ACC112 (cell line): Measurements from ENCODE around the gene PIK3CG.
"Not testable (repeated sequence)": the region's sequence is repeated elsewhere in the genome, so short reads cannot be mapped to it uniquely, and the experiment has no call there.

Experiments used
- H2AFZ ChIP-seq: fragments of 200-600 bp; sonication (generic); one replicate; pipeline ENCODE4 v1.6.0; 2017; ENCODE audit warnings: antibody characterized with exemption, low read length; ENCODE audit not compliant: unreplicated experiment
- H3K27ac ChIP-seq: fragments of 200-600 bp; sonication (generic); 2 replicates; pipeline ENCODE4 v1.5.1; 2014; ENCODE audit warnings: low read depth, mild to moderate bottlenecking, antibody characterized with exemption, low read length, moderate library complexity
- H3K27me3 ChIP-seq: fragments of 200-600 bp; sonication (generic); 2 replicates; pipeline ENCODE4 v1.6.1; 2014; ENCODE audit warnings: mild to moderate bottlenecking, antibody characterized with exemption, low read length, moderate library complexity, mixed read lengths; ENCODE audit not compliant: insufficient read depth
- H3K36me3 ChIP-seq: fragments of 200-600 bp; sonication (generic); 2 replicates; pipeline ENCODE4 v1.6.1; 2016; ENCODE audit warnings: mild to moderate bottlenecking, antibody characterized with exemption, low read length, moderate library complexity, mixed read lengths; ENCODE audit not compliant: insufficient read depth
- H3K4me1 ChIP-seq: fragments of 200-600 bp; sonication (generic); one replicate; pipeline ENCODE4 v1.6.1; 2016; ENCODE audit warnings: low read length, mixed read lengths; ENCODE audit not compliant: insufficient read depth, unreplicated experiment, control insufficient read depth
- H3K4me3 ChIP-seq: fragments of 200-600 bp; sonication (generic); 2 replicates; pipeline ENCODE4 v1.5.1; 2014; ENCODE audit warnings: mild to moderate bottlenecking, low read depth, low read length
- H3K79me2 ChIP-seq: fragments of 200-600 bp; sonication (generic); one replicate; pipeline ENCODE4 v1.6.0; 2016; ENCODE audit warnings: low read length; ENCODE audit not compliant: control insufficient read depth, unreplicated experiment, insufficient read depth

PIK3CG gene

DNA sequence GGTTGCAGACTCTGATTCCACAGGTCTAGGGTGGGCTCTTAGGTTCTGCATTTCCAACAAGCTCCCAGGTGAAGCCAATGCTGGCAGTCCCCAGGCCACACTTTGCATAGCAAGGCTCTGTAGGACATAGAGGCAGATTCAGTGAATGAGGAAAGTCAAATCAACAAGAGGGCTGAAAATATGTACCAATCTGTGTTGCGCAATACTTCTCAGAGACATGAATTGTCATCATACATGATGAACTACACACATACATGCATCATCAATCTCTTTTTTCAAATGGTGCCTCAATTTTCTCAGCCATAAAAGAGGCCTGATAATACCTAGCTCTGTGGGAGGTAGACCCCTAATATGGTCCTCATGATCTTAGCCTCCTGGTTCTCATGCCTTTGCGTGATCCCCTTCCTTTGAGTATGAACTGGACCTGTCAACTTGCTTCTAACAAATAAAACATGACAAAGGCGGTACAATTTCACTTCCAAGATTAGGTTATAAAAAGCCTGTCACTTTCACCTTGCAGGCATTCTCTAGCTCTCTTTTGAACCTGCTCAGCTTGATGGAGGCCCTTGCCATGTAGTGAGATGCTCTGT, 49.0 kb downstream of the PIK3CG start:
- H3K36me3 ChIP-seq = no peaks in the 10 kb centered on the region

DNA sequence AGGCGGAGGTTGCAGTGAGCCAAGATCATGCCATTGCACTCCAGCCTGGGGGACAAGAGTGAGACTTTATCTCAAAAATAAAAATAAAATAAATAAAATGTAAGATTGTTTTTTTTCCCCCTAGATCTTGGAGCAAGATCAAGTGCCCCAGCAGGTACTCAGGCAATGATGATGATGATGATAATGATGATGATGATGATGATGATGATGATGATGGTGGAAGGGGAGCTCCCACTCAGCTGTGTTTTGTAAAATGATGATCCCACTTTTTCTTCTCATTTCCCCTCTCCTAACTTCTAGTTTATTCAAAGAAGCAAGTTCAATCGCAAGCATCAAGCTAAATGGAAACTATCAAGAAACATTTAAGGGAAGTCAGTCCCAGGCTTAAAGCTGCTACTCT, 50.3 kb downstream of the PIK3CG start:
- H3K36me3 ChIP-seq = no peaks in the 10 kb centered on the region
- no peak overlapping the region for H3K27ac ChIP-seq
- no peak overlapping the region for H3K4me3 ChIP-seq
- no peaks in the 10 kb centered on the region for H3K79me2 ChIP-seq
- H2AFZ ChIP-seq = no peak overlapping the region
- peaks cover 55% of the 10 kb centered on the region for H3K27me3 ChIP-seq
- H3K4me1 ChIP-seq = no peaks in the 10 kb centered on the region

More for the DNA sequence above, 49.0 kb downstream of the PIK3CG start:
- H3K4me3 ChIP-seq = no peak overlapping the region
- peaks cover 67% of the 10 kb centered on the region for H3K27me3 ChIP-seq
- H3K79me2 ChIP-seq = no peaks in the 10 kb centered on the region
- no peak overlapping the region for H3K27ac ChIP-seq
- H2AFZ ChIP-seq = no peak overlapping the region
- H3K4me1 ChIP-seq = no peaks in the 10 kb centered on the region

GRCh38 chr7:106915873-106916272, 50.8 kb downstream of the PIK3CG start:
- Histone ChIP-seq H2AFZ (no peak overlapping the region), H3K27ac (no peak overlapping the region), H3K27me3 (peaks cover 51% of the 10 kb centered on the region), H3K36me3 (no peaks in the 10 kb centered on the region), H3K4me1 (no peaks in the 10 kb centered on the region), H3K4me3 (no peak overlapping the region), H3K79me2 (no peaks in the 10 kb centered on the region)

- no peaks in the 10 kb centered on the region for H3K4me1 ChIP-seq
- H3K27ac ChIP-seq = no peak overlapping the region
- no peaks in the 10 kb centered on the region for H3K36me3 ChIP-seq
- no peaks in the 10 kb centered on the region for H3K79me2 ChIP-seq
- peaks cover 43% of the 10 kb centered on the region for H3K27me3 ChIP-seq
- no peak overlapping the region for H3K4me3 ChIP-seq
- H2AFZ ChIP-seq = no peak overlapping the region
Observed at GRCh38 chr7:106916679-106917078, 51.6 kb downstream of the PIK3CG start.

GRCh38 chr7:106918991-106919390, 53.9 kb downstream of the PIK3CG start:
- peaks cover 20% of the 10 kb centered on the region for H3K27me3 ChIP-seq

DNA sequence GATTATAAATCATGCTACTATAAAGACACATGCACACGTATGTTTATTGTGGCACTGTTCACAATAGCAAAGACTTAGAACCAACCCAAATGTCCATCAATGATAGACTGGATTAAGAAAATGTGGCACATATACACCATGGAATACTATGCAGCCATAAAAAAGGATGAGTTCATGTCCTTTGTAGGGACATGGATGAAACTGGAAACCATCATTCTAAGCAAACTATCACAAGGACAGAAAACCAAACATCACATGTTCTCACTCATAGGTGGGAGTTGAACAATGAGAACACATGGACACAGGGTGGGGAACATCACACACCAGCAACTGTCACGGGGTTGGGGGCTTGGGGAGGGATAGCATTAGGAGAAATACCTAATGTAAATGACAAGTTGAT, 59.4 kb downstream of the PIK3CG start:
- not testable (repeated sequence) for H3K4me1 ChIP-seq, H3K4me3 ChIP-seq, H3K27ac ChIP-seq, H3K36me3 ChIP-seq, H2AFZ ChIP-seq, H3K79me2 ChIP-seq
- peaks cover 17% of the 10 kb centered on the region for H3K27me3 ChIP-seq

More at GRCh38 chr7:106918991-106919390, 53.9 kb downstream of the PIK3CG start:
- no peaks in the 10 kb centered on the region for H3K79me2 ChIP-seq
- H3K36me3 ChIP-seq = no peaks in the 10 kb centered on the region
- no peak overlapping the region for H3K4me3 ChIP-seq
- H2AFZ ChIP-seq = no peak overlapping the region
- H3K4me1 ChIP-seq = no peaks in the 10 kb centered on the region
- no peak overlapping the region for H3K27ac ChIP-seq

DNA sequence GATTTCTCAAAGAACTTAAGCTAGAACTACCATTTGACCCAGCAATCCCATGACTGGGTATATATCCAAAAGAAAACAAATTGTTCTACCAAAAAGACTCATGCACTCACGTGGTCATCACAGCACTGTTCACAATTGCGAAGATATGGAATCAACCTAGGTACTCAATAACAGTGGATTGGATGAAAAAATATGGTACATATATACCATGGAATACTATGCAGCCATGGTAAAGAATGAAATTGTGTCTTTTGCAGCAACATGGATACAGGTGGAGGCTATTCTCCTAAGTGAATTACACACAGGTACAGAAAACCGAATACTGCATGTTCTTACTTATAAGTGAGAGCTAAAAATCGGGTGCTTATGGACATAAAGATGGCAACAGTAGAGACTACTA, 61.8 kb downstream of the PIK3CG start:
- Histone ChIP-seq H3K4me1 (no peaks in the 10 kb centered on the region), H2AFZ (no peak overlapping the region), H3K4me3 (no peak overlapping the region), H3K79me2 (no peaks in the 10 kb centered on the region), H3K27ac (no peak overlapping the region), H3K36me3 (no peaks in the 10 kb centered on the region), H3K27me3 (peaks cover 17% of the 10 kb centered on the region)

GRCh38 chr7:106927536-106927935, 62.5 kb downstream of the PIK3CG start:
- Histone ChIP-seq H3K4me3 (no peak overlapping the region), H3K4me1 (no peaks in the 10 kb centered on the region), H3K27me3 (peaks cover 17% of the 10 kb centered on the region), H3K27ac (no peak overlapping the region), H3K36me3 (no peaks in the 10 kb centered on the region), H3K79me2 (no peaks in the 10 kb centered on the region), H2AFZ (no peak overlapping the region)

GRCh38 chr7:106929616-106930015, 64.5 kb downstream of the PIK3CG start:
- peaks cover 17% of the 10 kb centered on the region for H3K27me3 ChIP-seq
- not testable (repeated sequence) for H3K36me3 ChIP-seq, H3K79me2 ChIP-seq, H2AFZ ChIP-seq, H3K27ac ChIP-seq, H3K4me3 ChIP-seq, H3K4me1 ChIP-seq

DNA sequence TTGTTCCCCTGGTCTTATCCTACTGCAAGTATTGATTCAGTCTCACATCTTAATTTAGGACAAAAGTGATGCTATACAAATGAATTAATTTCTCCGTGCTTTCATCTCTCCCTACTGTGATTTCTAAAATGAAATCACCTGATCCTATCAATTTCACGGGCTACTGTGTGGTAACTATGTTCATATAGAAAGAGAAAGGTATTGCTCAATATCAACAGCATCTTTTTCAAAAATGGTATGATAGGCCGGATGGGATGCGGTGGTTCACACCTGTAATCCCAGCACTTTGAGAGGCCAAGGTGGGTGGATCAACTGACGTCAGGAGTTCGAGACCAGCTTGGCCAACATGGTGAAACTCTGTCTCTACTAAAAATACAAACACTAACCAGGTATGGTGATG, 71.2 kb downstream of the PIK3CG start:
- H3K4me1 ChIP-seq = no peaks in the 10 kb centered on the region
- H3K36me3 ChIP-seq = no peaks in the 10 kb centered on the region
- no peak overlapping the region for H2AFZ ChIP-seq
- no peak overlapping the region for H3K4me3 ChIP-seq
- H3K79me2 ChIP-seq = no peaks in the 10 kb centered on the region
- no peak overlapping the region for H3K27ac ChIP-seq
- H3K27me3 ChIP-seq = no peaks in the 10 kb centered on the region

- not testable (repeated sequence) for H3K27ac ChIP-seq, H3K4me3 ChIP-seq, H3K36me3 ChIP-seq, H3K27me3 ChIP-seq, H2AFZ ChIP-seq, H3K4me1 ChIP-seq, H3K79me2 ChIP-seq
Observed at GRCh38 chr7:106938122-106938521, 73.0 kb downstream of the PIK3CG start.
